ENCODE data around the gene TSPAN9. TPM values are rescaled to one million over a fixed set of nuclear protein-coding genes. Genes with fewer than 3 reads are reported as not detected.

Gene TSPAN9
- total RNA-seq, 1 experiment from 2014 or later = 13.2 TPM

DNA sequence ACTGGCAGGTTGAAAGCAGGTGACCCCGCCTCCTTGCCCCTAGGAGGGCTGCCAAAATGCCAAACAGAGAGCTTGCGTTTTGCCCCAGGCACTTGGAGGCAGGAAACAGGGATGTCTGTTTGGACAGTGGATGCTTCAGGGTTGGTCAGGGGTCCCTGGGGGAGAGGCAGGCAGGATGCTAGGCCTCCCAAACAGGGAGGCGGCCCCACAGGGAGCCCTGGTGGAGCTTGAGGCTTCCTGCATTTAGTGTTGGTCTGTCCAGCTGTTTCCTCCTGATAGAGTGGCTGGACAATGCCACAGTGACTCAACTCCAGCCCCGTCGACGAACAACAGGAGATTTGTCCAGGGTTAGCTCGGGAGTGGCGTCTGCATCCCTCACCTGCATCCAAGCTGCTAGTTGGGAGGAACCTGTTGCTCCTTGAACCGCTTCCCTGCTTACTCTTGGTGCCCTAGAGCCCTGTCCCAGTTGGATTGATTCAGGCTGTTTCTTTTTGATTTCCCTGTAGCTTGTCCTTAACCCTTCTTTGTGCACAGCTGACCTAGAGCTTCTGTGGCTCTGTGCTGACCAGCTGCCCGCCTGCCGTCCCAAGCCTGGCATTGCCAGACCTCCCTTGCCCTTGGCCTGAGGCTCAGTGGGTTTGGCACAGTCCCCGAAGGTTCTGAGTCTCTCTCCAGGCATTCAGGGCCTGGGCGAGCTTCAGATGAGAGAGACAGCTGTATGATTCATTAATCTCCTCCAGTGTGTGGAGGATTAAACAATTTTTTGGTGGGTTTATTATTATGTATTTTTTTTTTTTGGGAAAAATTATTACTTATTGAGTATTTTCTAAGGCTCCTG lies 45.9 kb downstream of the TSPAN9 start:
- no peak overlapping the region for H3K4me3 ChIP-seq (replicated peaks in 1 of 2; ENCODE audit: low read depth in 1 of 2, low read length in 2 of 2)
- H3K4me2 ChIP-seq (ENCODE audit: low read length) = no peak overlapping the region
- H4K20me1 ChIP-seq (ENCODE audit: insufficient read depth) = no peaks in the 10 kb centered on the region
- POLR2A ChIA-PET = no interaction called here
- no TSS peak for BruUV-seq (replicated peaks)
- no peak overlapping the region for H3K27ac ChIP-seq (ENCODE audit: low read depth, low read length)
- no peak overlapping the region for H2AFZ ChIP-seq (ENCODE audit: low read depth, low read length, poor library complexity, severe bottlenecking)
- no peaks in the 10 kb centered on the region for H3K4me1 ChIP-seq (ENCODE audit: control insufficient read depth in 1 of 2, insufficient read depth in 2 of 2, low read length in 2 of 2)
- RAD21 ChIA-PET (ENCODE audit: low non-redundant PET in 1 of 2, low total read pairs in 2 of 2, uncharacterized antibody in 2 of 2, unreplicated experiment in 2 of 2) = no interaction called here
- intact Hi-C loops (cut with micrococcal nuclease) = no loop called here
- peaks cover 0 to 3% of the 10 kb centered on the region in 2 experiments; a peak in 1 of 4 replicates for H3K9me3 ChIP-seq (ENCODE audit: control insufficient read depth in 1 of 2, insufficient read depth in 1 of 2, low read depth in 1 of 2, low read length in 2 of 2)
- H3K27me3 ChIP-seq (ENCODE audit: insufficient read depth, low read length) = no peaks in the 10 kb centered on the region
- no peak overlapping the region for H3K9ac ChIP-seq (ENCODE audit: low read length)
- H3K36me3 ChIP-seq (ENCODE audit: control insufficient read depth in 1 of 2, insufficient read depth in 2 of 2, low read length in 2 of 2) = no peaks in the 10 kb centered on the region
- DNase-seq (ENCODE audit: low read depth, low spot score) (no peak), ATAC-seq (no peak)
- TF ChIP-seq SRF (IDR thresholded peaks at IDR 0.05; ENCODE audit: low read depth) (no peak), ELF1 (IDR thresholded peaks at IDR 0.05; ENCODE audit: borderline replicate concordance, low read depth) (no peak), EZH2 (IDR thresholded peaks at IDR 0.05) (no peak), YY1 (IDR thresholded peaks at IDR 0.05; ENCODE audit: extremely low read depth, insufficient replicate concordance, low read depth, low read length) (no peak), SP1 (IDR thresholded peaks at IDR 0.05; ENCODE audit: low read depth) (no peak), CBX3 (IDR thresholded peaks at IDR 0.05; ENCODE audit: low read depth) (no peak), FOSL1 (IDR thresholded peaks at IDR 0.05; ENCODE audit: low read depth) (no peak), EGR1 (IDR thresholded peaks at IDR 0.05; ENCODE audit: low read depth) (no peak), EZH2phosphoT487 (IDR thresholded peaks at IDR 0.05; ENCODE audit: borderline replicate concordance) (no peak), TCF7L2 (IDR thresholded peaks at IDR 0.05; ENCODE audit: borderline replicate concordance, extremely low read depth, insufficient read depth, insufficient read length) (no peak)
- TF ChIP-seq, protein P1, sequence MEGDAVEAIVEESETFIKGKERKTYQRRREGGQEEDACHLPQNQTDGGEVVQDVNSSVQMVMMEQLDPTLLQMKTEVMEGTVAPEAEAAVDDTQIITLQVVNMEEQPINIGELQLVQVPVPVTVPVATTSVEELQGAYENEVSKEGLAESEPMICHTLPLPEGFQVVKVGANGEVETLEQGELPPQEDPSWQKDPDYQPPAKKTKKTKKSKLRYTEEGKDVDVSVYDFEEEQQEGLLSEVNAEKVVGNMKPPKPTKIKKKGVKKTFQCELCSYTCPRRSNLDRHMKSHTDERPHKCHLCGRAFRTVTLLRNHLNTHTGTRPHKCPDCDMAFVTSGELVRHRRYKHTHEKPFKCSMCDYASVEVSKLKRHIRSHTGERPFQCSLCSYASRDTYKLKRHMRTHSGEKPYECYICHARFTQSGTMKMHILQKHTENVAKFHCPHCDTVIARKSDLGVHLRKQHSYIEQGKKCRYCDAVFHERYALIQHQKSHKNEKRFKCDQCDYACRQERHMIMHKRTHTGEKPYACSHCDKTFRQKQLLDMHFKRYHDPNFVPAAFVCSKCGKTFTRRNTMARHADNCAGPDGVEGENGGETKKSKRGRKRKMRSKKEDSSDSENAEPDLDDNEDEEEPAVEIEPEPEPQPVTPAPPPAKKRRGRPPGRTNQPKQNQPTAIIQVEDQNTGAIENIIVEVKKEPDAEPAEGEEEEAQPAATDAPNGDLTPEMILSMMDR (IDR thresholded peaks at IDR 0.05 in 2 of 3, conservative IDR thresholded peaks at IDR 0.05 in 1 of 3; ENCODE audit: borderline replicate concordance in 1 of 3, insufficient read depth in 1 of 3, low read depth in 2 of 3, low read length in 2 of 3) = no peak
- TF ChIP-seq, protein P2, sequence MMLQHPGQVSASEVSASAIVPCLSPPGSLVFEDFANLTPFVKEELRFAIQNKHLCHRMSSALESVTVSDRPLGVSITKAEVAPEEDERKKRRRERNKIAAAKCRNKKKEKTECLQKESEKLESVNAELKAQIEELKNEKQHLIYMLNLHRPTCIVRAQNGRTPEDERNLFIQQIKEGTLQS (IDR thresholded peaks at IDR 0.05) = no peak
- CTCF ChIA-PET = no interaction called here
- no peaks in the 10 kb centered on the region for H3K9me2 ChIP-seq (ENCODE audit: insufficient read depth)
- H3K79me2 ChIP-seq (ENCODE audit: insufficient read depth, low read length) = no peaks in the 10 kb centered on the region

All from HCT116 (cell line).